Loucy (cell line): Measurements from ENCODE around the gene PNMA8B.

Experiments used
- H2AFZ ChIP-seq: fragments of 200-600 bp; sonication (generic); 2 replicates; pipeline ENCODE4 v1.6.0; 2016; ENCODE audit warnings: antibody characterized with exemption, mild to moderate bottlenecking, low read length, moderate library complexity
- H3F3A ChIP-seq: fragments of 200-600 bp; 2 replicates; pipeline ENCODE4 v1.6.0; 2016; ENCODE audit warnings: antibody characterized with exemption, low read depth, mild to moderate bottlenecking
- H3K27me3 ChIP-seq: fragments of 200-600 bp; sonication (generic); 2 replicates; pipeline ENCODE4 v1.6.1; 2014; ENCODE audit warnings: low read length, mild to moderate bottlenecking; ENCODE audit not compliant: insufficient read depth, poor library complexity, severe bottlenecking
- H3K36me3 ChIP-seq: fragments of 200-600 bp; sonication (generic); 2 replicates; pipeline ENCODE4 v1.6.1; 2016; ENCODE audit warnings: low read length; ENCODE audit not compliant: insufficient read depth
- H3K4me1 ChIP-seq: fragments of 200-600 bp; sonication (generic); 2 replicates; pipeline ENCODE4 v1.5.1; 2014; ENCODE audit warnings: low read length, mild to moderate bottlenecking; ENCODE audit not compliant: insufficient read depth, poor library complexity, severe bottlenecking
- H3K4me2 ChIP-seq: fragments of 200-600 bp; sonication (generic); 2 replicates; pipeline ENCODE4 v1.6.0; 2014; ENCODE audit warnings: antibody characterized with exemption, low read length, low read depth, mild to moderate bottlenecking; ENCODE audit not compliant: poor library complexity, severe bottlenecking
- H3K4me3 ChIP-seq: fragments of 200-600 bp; sonication (generic); 2 replicates; pipeline ENCODE4 v1.5.1; 2014; ENCODE audit warnings: low read length, mild to moderate bottlenecking, mixed read lengths; ENCODE audit not compliant: poor library complexity, severe bottlenecking
- H3K79me2 ChIP-seq: fragments of 200-600 bp; sonication (generic); 2 replicates; pipeline ENCODE4 v1.6.1; 2014; ENCODE audit warnings: low read length; ENCODE audit not compliant: insufficient read depth
- H3K9ac ChIP-seq: fragments of 200-600 bp; sonication (generic); 2 replicates; pipeline ENCODE4 v1.6.0; 2014; ENCODE audit warnings: mild to moderate bottlenecking, low read depth, low read length, moderate library complexity; ENCODE audit not compliant: poor library complexity, severe bottlenecking
- H3K9me2 ChIP-seq: fragments of 200-600 bp; sonication (generic); replicated peaks from 2 replicates; pipeline ENCODE4 v1.6.1; 2016; ENCODE audit warnings: low read depth, low read length, mixed read lengths
- H3K9me3 ChIP-seq: fragments of 200-600 bp; sonication (generic); 2 replicates; pipeline ENCODE4 v1.6.1; 2014; ENCODE audit warnings: mild to moderate bottlenecking, antibody characterized with exemption, low read length, low read depth; ENCODE audit not compliant: insufficient read depth
- H4K20me1 ChIP-seq: fragments of 200-600 bp; sonication (generic); 2 replicates; pipeline ENCODE4 v1.6.0; 2014; ENCODE audit warnings: antibody characterized with exemption, low read length, mild to moderate bottlenecking; ENCODE audit not compliant: insufficient read depth, poor library complexity, severe bottlenecking
- CTCF ChIP-seq: fragments of 200-600 bp; sonication (generic); conservative IDR thresholded peaks from 2 replicates; pipeline ENCODE4 v1.5.1; 2014; ENCODE audit warnings: mild to moderate bottlenecking, antibody characterized with exemption, low read length
- EZH2phosphoT487 ChIP-seq: fragments of 200-600 bp; IDR thresholded peaks from 2 replicates; pipeline ENCODE4 v1.6.1; 2018; ENCODE audit warnings: antibody characterized with exemption, mild to moderate bottlenecking, moderate library complexity, borderline replicate concordance

PNMA8B gene

GRCh38 chr19:46453661-46454060 is 42.0 kb downstream of the PNMA8B start:
- H4K20me1 ChIP-seq, result no peaks in the 10 kb centered on the region
- H3K4me2 ChIP-seq, result no peak overlapping the region
- TF ChIP-seq CTCF, result no peak
- TF ChIP-seq EZH2phosphoT487, result no peak
- H3K4me1 ChIP-seq, result no peaks in the 10 kb centered on the region
- H3K27me3 ChIP-seq, result no peaks in the 10 kb centered on the region
- no peak overlapping the region for H3K4me3 ChIP-seq
- H3K9ac ChIP-seq, result no peak overlapping the region
- no peaks in the 10 kb centered on the region for H3F3A ChIP-seq
- H3K9me2 ChIP-seq, result no peaks in the 10 kb centered on the region
- H3K9me3 ChIP-seq, result no peaks in the 10 kb centered on the region
- H3K36me3 ChIP-seq, result no peaks in the 10 kb centered on the region
- H2AFZ ChIP-seq, result no peak overlapping the region
- no peaks in the 10 kb centered on the region for H3K79me2 ChIP-seq

GRCh38 chr19:46452186-46452585 is 43.5 kb downstream of the PNMA8B start:
- H3K4me1 ChIP-seq, result no peaks in the 10 kb centered on the region
- H3K9me3 ChIP-seq, result no peaks in the 10 kb centered on the region
- H3K9ac ChIP-seq, result no peak overlapping the region
- H4K20me1 ChIP-seq, result no peaks in the 10 kb centered on the region
- no peaks in the 10 kb centered on the region for H3K79me2 ChIP-seq
- no peak overlapping the region for H3K4me2 ChIP-seq
- no peak overlapping the region for H3K4me3 ChIP-seq
- H3F3A ChIP-seq, result no peaks in the 10 kb centered on the region
- no peaks in the 10 kb centered on the region for H3K36me3 ChIP-seq
- H3K27me3 ChIP-seq, result no peaks in the 10 kb centered on the region
- TF ChIP-seq EZH2phosphoT487 (no peak), CTCF (no peak)
- no peak overlapping the region for H2AFZ ChIP-seq
- H3K9me2 ChIP-seq, result no peaks in the 10 kb centered on the region

GRCh38 chr19:46451352-46451751 is 44.3 kb downstream of the PNMA8B start:
- no peaks in the 10 kb centered on the region for H3K9me2 ChIP-seq
- no peaks in the 10 kb centered on the region for H4K20me1 ChIP-seq
- TF ChIP-seq CTCF (no peak), EZH2phosphoT487 (no peak)
- H3K79me2 ChIP-seq, result no peaks in the 10 kb centered on the region
- H3K4me2 ChIP-seq, result no peak overlapping the region
- H3K27me3 ChIP-seq, result no peaks in the 10 kb centered on the region
- H3K9me3 ChIP-seq, result no peaks in the 10 kb centered on the region
- no peak overlapping the region for H2AFZ ChIP-seq
- no peak overlapping the region for H3K9ac ChIP-seq
- no peaks in the 10 kb centered on the region for H3K4me1 ChIP-seq
- no peaks in the 10 kb centered on the region for H3F3A ChIP-seq
- H3K4me3 ChIP-seq, result no peak overlapping the region
- no peaks in the 10 kb centered on the region for H3K36me3 ChIP-seq
